ENCODE data around the gene TARDBP.
"Not testable (repeated sequence)": the region's sequence is repeated elsewhere in the genome, so short reads cannot be mapped to it uniquely, and the experiment has no call there.

The TARDBP gene

DNA sequence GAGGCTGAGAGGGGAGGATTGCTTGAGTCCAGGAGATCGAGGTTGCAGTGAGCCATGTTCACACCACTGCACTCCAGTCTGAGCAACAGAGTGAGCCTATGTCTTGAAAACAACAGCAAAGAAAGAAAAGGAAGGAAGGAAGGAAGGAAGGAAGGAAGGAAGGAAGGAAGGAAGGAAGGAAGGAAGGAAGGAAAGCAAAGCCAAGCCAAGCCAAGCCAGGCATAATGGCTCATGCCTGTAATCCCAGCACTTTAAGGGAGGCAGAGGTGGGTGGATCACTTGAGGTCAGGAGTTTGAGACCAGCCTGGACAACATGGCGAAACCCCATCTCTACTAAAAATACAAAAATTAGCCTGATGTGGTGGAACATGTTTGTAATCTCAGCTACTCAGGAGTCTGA lies 20.4 kb upstream of the TARDBP start:
- not testable (repeated sequence) for FAIRE-seq; DNase-seq (ENCODE audit: insufficient read length, low spot score)

DNA sequence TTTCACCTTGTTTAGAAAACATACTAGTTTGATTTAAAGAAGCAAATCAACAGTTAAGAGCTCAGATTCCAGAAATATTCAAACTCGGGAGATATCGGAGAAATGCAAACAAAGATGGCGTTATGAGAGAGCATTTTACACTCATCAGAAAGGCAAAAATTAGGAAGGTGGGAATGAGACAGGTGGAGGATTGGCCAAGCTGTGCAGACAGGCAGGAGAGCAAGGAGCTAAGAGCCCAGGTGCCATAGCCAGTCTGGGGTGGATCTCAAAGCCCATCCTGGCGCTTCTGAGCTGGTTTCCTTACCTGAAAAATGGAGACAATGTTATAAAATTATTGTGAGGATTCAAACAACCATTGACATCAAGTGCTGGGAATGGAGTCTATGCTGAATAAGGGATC lies 19.6 kb upstream of the TARDBP start:
- DNase-seq (ENCODE audit: insufficient read length, low spot score) (no peak), FAIRE-seq (no peak)

DNA sequence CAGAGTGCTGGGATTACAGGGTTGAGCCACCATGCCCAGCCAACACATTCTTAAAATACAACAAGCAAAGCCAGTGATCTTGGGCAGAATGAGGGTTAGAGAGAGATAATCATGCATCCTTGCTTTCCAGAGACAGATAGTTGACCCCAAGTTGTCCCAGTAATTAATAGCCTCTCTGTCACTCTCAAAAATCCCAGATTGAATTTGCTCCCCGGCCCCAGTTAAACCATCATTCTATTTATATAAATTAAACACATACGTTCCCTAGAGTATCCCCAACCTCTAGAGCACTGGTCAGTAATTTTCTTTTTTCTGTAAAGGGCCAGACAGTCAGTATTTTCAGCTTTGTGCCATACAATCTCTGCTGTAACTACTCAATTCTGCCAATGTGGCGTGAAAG lies 16.4 kb upstream of the TARDBP start:
- no peak for DNase-seq (ENCODE audit: insufficient read length, low spot score)
- no peak for FAIRE-seq

DNA sequence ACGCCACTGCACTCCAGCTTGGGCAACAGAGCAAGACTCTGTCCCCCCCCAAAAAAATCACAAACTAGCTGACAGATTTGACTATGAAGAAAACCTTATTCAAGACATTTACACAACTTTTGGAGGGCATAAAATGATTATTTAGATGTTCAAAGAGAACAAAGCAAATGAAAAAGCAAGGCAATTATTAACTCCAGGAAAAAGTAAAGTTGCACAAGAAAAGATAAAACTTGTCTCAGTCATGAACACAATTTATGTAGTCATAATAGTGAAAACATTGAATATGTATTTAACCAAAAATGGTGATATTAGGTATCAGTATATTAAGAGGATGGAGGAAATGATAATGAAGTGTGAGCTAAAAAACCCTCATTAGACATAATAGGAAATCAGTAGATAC lies 11.9 kb upstream of the TARDBP start:
- no peak for DNase-seq (ENCODE audit: insufficient read length, low spot score)
- FAIRE-seq, result no peak

DNA sequence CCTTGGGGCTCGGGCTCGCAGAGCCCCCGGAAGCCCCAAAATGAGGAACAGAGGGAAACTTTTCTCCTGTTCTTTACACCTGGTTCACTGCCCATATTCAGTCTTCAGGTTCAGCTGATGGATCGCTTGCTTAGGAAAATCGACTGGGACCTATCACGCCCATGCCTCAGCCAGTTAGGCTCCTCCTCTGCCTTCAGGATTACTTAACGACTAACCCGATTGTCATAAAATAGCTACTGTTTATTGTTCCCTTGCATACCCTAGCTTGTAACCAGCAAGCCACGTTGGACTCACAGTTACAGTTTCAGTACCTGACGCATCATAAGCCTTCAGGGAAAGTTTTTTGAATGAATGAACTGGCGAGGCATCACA lies 692 bp downstream of the TARDBP start:
- peak; percentile 69 for FAIRE-seq
- no peak for DNase-seq (ENCODE audit: insufficient read length, low spot score)

DNA sequence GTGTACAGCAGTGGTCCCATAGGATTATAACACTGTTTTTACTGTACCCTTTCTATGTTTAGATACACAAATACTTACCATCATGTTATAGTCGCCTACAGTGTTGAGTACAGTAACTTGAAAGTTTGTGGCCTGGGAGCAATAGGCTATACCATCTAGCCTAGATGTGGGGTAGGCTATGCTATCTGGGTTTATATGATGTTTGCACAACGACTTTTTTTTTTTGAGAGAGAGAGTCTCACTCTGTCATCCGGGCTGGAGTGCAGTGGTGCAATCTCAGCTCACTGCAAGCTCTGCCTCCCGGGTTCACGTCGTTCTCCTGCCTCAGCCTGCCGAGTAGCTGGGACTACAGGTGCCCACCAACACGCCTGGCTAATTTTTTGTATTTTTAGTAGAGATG lies 6.9 kb downstream of the TARDBP start:
- DNase-seq (ENCODE audit: insufficient read length, low spot score); FAIRE-seq: not testable (repeated sequence)

DNA sequence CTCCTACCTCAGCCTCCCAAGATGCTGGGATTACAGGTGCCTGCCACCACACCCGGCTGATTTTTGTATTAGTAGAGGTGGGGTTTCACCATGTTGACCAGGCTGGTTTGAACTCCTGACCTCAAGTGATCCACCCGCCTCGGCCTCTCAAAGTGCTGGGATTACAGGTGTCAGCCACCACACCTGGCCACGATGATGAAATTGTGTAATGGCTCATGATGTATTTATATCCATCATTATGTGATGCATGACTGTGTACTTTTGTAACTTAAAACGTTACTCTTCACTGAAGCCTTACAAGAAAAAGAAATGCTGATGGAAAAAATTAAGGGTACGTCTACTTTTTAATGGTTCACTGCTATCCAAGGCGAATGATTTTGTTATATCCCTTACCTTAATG lies 7.5 kb downstream of the TARDBP start:
- DNase-seq (ENCODE audit: insufficient read length, low spot score), result no peak
- FAIRE-seq, result no peak

DNA sequence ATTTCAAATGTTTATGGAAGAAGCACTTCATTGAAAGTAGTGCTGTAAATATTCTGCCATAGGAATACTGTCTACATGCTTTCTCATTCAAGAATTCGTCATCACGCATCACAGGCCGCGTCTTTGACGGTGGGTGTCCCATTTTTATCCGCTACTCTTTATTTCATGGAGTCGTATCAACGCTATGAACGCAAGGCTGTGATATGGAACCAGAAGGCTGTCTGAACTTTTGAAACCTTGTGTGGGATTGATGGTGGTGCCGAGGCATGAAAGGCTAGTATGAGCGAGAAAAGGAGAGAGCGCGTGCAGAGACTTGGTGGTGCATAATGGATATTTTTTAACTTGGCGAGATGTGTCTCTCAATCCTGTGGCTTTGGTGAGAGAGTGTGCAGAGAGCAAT lies 10.7 kb downstream of the TARDBP start:
- FAIRE-seq (no peak), DNase-seq (ENCODE audit: insufficient read length, low spot score) (no peak)

DNA sequence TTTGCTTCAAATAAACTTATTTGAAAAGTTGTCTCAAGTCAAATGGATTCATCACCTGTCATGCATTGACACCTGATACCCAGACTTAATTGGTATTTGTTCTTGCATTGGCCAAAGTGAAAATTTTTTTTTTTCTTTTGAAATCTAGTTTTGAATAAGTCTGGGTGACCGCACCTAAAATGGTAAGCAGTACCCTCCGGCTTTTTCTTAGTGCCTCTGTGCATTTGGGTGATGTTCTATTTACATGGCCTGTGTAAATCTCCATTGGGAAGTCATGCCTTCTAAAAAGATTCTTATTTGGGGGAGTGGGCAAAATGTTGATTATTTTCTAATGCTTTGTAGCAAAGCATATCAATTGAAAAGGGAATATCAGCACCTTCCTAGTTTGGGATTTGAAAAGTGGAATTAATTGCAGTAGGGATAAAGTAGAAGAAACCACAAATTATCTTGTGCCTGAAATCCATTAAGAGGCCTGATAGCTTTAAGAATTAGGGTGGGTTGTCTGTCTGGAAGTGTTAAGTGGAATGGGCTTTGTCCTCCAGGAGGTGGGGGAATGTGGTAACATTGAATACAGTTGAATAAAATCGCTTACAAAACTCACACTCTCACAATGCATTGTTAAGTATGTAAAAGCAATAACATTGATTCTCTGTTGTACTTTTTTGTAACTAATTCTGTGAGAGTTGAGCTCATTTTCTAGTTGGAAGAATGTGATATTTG lies 11.9 kb downstream of the TARDBP start:
- no peak for DNase-seq (ENCODE audit: insufficient read length, low spot score)
- no peak for FAIRE-seq

DNA sequence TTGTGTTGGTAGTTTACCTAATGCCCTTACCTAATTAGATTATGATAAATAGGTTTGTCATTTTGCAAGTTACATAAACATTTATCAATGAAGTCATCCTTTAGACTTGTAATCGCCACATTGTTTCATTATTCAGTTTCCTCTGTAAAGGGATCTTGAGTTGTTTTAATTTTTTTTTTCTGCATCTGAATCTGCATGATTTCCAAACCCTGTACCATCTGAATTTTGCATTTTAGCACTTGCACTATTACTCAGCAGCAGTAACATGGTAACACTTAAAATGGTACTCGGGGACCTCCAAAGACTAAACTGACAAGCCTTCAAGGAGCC lies 12.4 kb downstream of the TARDBP start:
- DNase-seq (ENCODE audit: insufficient read length, low spot score) (no peak), FAIRE-seq (no peak)

DNA sequence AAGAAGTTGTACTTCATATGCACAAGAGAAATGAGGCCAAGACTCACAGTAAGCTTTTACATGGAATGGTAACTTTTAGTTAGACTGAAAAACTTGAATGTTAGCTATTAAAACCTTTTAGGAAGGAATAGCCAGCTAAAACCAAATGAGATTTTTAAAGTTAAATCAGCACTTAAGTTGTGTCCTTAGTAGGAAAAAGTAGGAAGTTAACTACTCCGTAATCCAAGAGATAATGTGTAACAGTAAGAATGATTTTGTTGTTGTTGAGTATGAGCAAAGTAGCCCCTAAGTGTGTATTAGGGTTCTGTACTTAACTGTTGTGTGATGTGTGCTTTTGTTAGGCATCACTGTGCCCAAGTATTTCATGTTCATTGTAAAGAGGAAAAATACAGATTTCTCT lies 13.2 kb downstream of the TARDBP start:
- no peak for FAIRE-seq

DNA sequence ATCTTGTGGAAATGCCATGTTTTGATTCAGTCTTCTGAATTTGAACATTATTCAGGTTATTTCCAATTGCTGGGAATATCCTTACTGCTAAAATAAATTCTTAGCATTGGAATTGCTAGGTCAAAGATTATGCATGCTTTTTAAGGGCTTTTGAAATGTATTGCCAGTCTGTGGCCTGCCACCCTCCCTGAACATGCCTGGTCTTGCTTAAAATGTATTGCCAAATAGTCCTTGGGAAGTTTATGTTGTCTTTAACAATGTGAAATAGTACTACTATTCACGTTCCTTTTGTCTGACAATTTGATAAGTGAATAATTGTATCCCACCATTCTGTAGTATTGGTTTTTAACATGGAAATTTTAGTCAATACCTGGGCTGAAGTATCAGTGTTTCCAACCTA lies 13.6 kb downstream of the TARDBP start:
- FAIRE-seq, result no peak

More for the DNA sequence above, 13.2 kb downstream of the TARDBP start:
- no peak for DNase-seq (ENCODE audit: insufficient read length, low spot score)

DNA sequence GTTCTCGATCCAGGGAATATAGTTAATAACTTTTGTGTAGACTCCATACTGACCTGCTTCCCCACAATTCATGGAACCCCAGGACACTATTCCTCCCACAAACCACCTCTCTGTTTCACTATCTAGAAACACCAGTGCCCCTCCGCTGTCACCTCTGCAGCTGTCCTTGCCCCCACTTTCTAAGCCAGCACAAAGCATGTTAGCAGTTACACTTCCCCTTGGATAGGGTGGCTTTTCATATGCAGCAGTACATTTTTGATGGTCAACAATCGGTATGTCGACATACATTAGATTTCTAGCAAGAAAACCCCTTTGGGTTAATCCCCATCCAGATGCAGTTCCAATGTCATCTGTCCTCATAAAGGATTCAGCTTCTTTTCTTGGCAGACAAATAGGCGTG lies 14.4 kb downstream of the TARDBP start:
- FAIRE-seq, result no peak

More for the DNA sequence above, 13.6 kb downstream of the TARDBP start:
- DNase-seq (ENCODE audit: insufficient read length, low spot score), result no peak

DNA sequence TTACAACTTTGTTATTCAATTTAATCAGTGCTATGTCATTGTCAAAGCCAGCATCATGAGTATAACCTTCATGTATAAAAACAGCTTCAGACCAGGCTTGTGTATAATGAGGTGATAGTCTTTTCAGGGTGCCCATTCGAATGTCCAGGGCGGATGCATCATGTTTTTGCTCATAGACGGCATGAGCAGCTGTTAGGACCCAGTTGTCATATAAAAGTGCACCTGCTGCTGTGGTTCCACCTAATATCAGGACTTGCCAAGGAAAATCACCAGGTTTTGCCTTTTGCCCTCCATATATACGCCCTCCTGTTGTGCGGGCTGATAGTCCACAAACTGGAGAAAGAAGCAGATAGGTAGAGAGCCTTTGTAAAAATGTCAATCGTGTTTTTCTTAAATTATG lies 14.9 kb downstream of the TARDBP start:
- no peak for DNase-seq (ENCODE audit: insufficient read length, low spot score)
- FAIRE-seq, result no peak

More for the DNA sequence above, 14.4 kb downstream of the TARDBP start:
- no peak for DNase-seq (ENCODE audit: insufficient read length, low spot score)

DNA sequence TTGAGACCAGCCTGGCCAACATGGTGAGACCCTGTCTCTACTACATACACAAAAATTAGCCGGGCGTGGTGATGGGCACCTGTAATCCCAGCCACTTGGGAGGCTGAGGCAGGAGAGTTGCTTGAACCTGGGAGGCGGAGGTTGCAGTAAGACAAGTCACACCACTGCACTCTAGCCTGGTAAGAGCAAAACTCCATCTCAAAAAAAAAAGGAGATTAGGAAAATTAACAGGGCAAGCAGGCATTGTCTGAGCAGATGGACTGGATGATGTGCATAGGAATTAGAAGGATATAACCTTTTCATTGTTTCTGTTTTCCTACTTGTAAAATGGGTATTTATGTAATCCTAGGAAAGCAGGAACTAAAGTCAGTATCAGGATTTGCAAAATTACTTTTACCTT lies 15.6 kb downstream of the TARDBP start:
- no peak for DNase-seq (ENCODE audit: insufficient read length, low spot score)
- FAIRE-seq, result no peak

DNA sequence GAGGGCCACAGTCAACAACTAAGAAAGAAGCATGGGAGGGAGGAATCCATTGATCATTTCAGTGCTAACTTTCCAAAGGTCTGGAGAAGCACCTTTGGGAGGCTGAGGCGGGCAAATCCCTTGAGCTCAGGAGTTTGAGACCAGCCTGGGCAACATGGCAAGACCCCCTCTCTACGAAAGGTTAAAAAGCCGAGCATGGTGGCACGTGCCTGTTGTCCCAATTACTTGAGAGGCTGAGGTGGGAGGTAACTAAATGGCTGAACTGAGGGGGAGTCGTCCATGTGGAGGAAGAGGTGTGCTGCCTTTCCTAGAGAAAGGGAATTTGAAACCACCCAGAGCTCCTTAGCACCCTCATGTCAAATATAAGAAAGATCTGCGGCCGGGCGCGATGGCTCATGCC lies 18.4 kb downstream of the TARDBP start:
- no peak for DNase-seq (ENCODE audit: insufficient read length, low spot score)
- no peak for FAIRE-seq

DNA sequence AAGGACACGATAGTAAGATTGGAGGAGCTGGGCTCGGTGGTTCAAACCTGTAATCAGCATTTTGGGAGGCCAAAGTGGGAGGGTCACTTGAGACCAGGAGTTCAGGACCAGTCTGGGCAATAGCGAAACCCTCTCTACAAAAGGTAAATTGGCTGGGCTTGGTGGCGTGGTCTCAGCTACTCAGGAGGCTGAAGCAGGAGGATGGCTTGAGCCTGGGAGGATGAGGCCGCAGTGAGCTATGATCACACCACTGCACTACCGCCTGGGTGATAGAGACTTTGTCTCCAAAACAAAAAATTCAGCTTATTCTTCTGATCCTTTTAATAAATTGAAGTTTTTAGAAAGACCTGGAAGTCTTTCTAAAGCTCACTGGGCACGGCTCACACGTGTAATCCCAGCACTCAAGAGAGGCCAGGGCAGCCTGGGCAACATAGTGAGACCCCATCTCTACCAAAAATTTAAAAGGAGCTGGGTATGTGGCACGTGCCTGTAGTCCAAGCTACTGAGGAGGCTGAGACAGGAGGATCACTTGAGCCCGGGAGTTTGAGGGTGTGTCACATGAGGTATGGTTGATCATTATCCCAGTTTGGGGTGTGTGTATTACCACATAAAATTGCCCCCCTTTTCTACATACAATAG lies 19.3 kb downstream of the TARDBP start:
- FAIRE-seq, result no peak
- no peak for DNase-seq (ENCODE audit: insufficient read length, low spot score)

DNA sequence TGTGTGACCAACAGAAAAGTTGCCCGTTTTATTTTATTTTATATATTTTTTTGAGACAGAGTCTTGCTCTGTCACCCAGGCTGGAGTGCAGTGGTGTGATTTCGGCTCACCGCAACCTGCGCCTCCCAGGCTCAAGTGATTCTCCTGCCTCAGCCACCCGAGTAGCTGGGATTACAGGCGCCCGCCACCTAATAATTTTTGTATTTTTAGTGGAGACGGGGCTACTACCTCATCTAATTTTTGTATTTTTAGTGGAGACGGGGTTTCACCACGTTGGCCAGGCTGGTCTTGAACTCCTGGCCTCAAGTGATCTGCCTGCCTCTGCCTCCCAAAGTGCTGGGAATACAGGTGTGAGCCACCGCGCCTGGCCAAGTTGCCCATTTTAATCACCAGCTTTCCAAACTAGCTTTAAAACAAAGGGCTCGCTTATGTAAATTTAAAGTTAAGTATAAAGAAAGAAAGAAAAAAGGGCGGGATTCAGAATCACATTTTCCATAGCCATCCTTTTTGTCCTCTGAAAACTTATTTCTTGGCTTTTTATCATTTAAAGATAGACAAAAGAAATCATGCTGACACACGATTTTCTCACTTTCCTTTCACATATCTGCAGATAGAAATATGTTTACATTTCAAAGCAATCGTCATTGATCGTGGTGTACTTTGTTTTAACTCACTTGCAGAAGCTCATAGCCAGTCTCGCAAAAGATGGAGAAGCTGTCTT lies 24.7 kb downstream of the TARDBP start:
- not testable (repeated sequence) for FAIRE-seq; DNase-seq (ENCODE audit: insufficient read length, low spot score)

DNA sequence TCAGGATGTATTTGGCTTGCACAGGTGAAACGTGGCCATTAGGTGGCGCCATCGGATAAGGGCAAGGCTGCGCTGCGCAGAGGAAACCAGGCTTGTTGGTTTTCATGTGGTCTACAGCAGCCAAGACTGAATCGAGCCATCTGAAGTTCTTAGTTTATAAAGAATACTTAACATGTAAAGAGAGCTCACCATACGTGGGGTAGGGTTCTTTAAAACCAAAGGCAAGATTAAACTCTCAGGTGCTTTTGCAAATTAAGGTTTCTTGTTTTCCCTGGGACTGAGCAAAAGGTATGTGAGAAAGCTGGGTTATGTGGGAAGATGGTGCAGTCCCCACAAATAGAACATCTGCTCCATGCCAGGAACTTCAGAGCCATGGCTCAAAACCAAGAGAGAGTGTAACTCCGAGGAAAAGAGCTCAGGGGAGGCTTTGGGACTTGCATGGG lies 25.3 kb downstream of the TARDBP start:
- DNase-seq (ENCODE audit: insufficient read length, low spot score) (peak; percentile 86), FAIRE-seq (peak; percentile 95)

DNA sequence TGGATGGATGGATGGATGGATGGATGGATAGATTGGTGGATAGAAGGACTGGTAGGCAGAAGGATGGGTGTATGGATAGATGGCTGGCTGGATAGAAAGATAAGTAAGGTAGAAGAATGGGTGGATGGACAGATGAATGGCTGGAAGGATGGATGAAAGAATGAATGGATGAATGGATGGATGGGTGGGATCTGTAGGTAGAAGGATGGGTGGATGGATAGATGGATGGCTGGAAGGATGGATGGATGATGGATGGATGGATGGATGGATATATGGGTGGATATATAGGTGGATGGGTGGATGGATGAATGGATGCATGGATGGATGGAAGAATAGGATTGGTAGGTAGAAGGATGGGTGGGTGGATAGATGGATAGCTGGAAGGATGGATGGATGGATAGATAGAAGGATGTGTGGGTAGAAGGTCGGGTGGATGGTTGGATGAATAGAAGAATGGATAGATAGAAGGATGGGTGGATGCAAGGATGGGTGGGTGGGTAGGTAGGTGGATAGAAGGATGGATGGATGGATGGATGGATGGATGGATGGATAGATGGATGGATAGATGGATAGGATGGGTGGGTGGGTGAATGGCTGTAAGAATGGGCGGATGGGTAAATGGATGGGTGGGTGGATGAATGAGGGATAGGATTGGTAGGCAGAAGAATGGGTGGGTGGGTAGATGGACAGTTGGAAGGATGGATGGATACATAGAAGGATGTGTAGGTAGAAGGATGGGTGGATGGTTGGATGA lies 27.1 kb downstream of the TARDBP start:
- FAIRE-seq (no peak), DNase-seq (ENCODE audit: insufficient read length, low spot score) (no peak)

DNA sequence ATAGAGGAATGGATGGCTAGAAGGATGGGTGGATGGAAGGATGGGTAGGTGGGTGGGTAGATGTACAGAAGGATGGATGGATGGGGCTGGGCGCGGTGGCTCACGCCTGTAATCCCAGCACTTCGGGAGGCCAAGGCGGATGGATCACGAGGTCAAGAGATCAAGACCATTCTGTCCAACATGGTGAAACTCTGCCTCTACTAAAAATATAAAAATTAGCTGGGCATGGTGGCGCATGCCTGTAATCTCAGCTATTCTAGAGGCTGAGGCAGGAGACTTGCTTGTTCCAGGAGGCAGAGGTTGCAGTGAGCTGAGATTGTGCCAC lies 27.6 kb downstream of the TARDBP start:
- FAIRE-seq; DNase-seq (ENCODE audit: insufficient read length, low spot score): not testable (repeated sequence)

Measured in GM19239 (cell line).